Activated T-cell treated with anti-CD3 and anti-CD28 coated beads, Interleukin-2, amount 50 U/mL, for 72 hours (primary cell): ENCODE data around the gene ICA1. TPM values are rescaled to one million over a fixed set of nuclear protein-coding genes. Genes with fewer than 3 reads are reported as not detected.
"Not testable (repeated sequence)": the region's sequence is repeated elsewhere in the genome, so short reads cannot be mapped to it uniquely, and the experiment has no call there.

Source experiments
- ATAC-seq, 2 donors: fragments of 150-1000 bp; cut with Tn5 transposase; replicated peaks in 1 of 2; 2 replicates each; pipeline ENCODE4 v1.10.0; 2021; ENCODE audit warnings: moderate library complexity in 2 of 2, mild to moderate bottlenecking in 1 of 2
- DNase-seq, 2 donors: peaks; one replicate each; pipeline ENCODE4 v3.0.0; 2021 to 2022; ENCODE audit warnings: mixed read lengths in 1 of 2
- H3K27ac Mint-ChIP-seq: one replicate; pipeline ENCODE4 v1.8.0; 2022; ENCODE audit warnings: mild to moderate bottlenecking, moderate library complexity, mixed read lengths
- H3K27me3 Mint-ChIP-seq: one replicate; pipeline ENCODE4 v1.8.0; 2022; ENCODE audit warnings: low read depth, mixed read lengths
- H3K36me3 Mint-ChIP-seq, 2 donors: one replicate each; pipeline ENCODE4 v1.8.0; 2022; ENCODE audit warnings: mixed read lengths in 2 of 2, mild to moderate bottlenecking in 1 of 2; ENCODE audit not compliant: insufficient read depth in 2 of 2
- H3K4me1 Mint-ChIP-seq: one replicate; pipeline ENCODE4 v1.8.0; 2022; ENCODE audit warnings: low read depth, mixed read lengths
- H3K4me3 Mint-ChIP-seq, 2 donors: one replicate each; pipeline ENCODE4 v1.8.0; 2022; ENCODE audit warnings: mild to moderate bottlenecking in 2 of 2, mixed read lengths in 2 of 2, moderate library complexity in 2 of 2
- H3K9me3 Mint-ChIP-seq, 2 donors: one replicate each; pipeline ENCODE4 v1.8.0; 2022; ENCODE audit warnings: mixed read lengths in 2 of 2
- total RNA-seq, 2 donors: library from RNA; stranded (reverse); gene quantifications; one replicate each; pipeline ENCODE4 v1.2.3, GENCODE V29; 2022

ICA1 gene
- total RNA-seq, 2 donors from 2014 or later, result 2.7 to 4.6 TPM

- peaks cover 0 to 3% of the 10 kb centered on the region in 2 donors for H3K36me3 Mint-ChIP-seq
- H3K27ac Mint-ChIP-seq, result no peak overlapping the region
- peaks cover 11% of the 10 kb centered on the region for H3K4me1 Mint-ChIP-seq
- ATAC-seq (no peak), DNase-seq (no peak)
- H3K27me3 Mint-ChIP-seq, result no peaks in the 10 kb centered on the region
- no peak overlapping the region for H3K4me3 Mint-ChIP-seq
- no peaks in the 10 kb centered on the region for H3K9me3 Mint-ChIP-seq
Observed at GRCh38 chr7:8089036-8089780, 172.8 kb downstream of the ICA1 start.

- Mint-ChIP-seq H3K36me3 (peaks cover 0 to under 1% of the 10 kb centered on the region in 2 donors), H3K27ac (no peak overlapping the region), H3K9me3 (no peaks in the 10 kb centered on the region), H3K4me3 (no peak overlapping the region), H3K4me1 (peaks cover 11% of the 10 kb centered on the region), H3K27me3 (no peaks in the 10 kb centered on the region)
- no peak for ATAC-seq
- no peak for DNase-seq
Observed at GRCh38 chr7:8086239-8086638, 175.7 kb downstream of the ICA1 start.

- ATAC-seq, result no peak
- Mint-ChIP-seq H3K9me3 (no peaks in the 10 kb centered on the region), H3K4me3 (no peak overlapping the region), H3K4me1 (peaks cover 11% of the 10 kb centered on the region), H3K27ac (no peak overlapping the region), H3K27me3 (no peaks in the 10 kb centered on the region), H3K36me3 (no peaks in the 10 kb centered on the region)
- DNase-seq, result no peak
Observed at GRCh38 chr7:8085420-8085819, 176.5 kb downstream of the ICA1 start.

- DNase-seq (no peak), ATAC-seq (no peak)
- Mint-ChIP-seq H3K27ac (no peak overlapping the region), H3K36me3 (no peaks in the 10 kb centered on the region), H3K27me3 (no peaks in the 10 kb centered on the region), H3K4me3 (no peak overlapping the region), H3K9me3 (no peaks in the 10 kb centered on the region), H3K4me1 (peaks cover 6% of the 10 kb centered on the region)
Observed at GRCh38 chr7:8084836-8085235, 177.1 kb downstream of the ICA1 start.

GRCh38 chr7:8082762-8083161, 179.2 kb downstream of the ICA1 start:
- DNase-seq (no peak), ATAC-seq (peak in 1 of 2 donors; percentile 65)
- Mint-ChIP-seq H3K4me3 (no peak overlapping the region), H3K27ac (no peak overlapping the region), H3K36me3 (no peaks in the 10 kb centered on the region), H3K27me3 (no peaks in the 10 kb centered on the region), H3K4me1 (no peaks in the 10 kb centered on the region), H3K9me3 (no peaks in the 10 kb centered on the region)

GRCh38 chr7:8078418-8078817, 183.5 kb downstream of the ICA1 start:
- Mint-ChIP-seq H3K27me3 (no peaks in the 10 kb centered on the region), H3K4me1 (no peaks in the 10 kb centered on the region), H3K36me3 (no peaks in the 10 kb centered on the region), H3K27ac (no peak overlapping the region), H3K9me3 (no peaks in the 10 kb centered on the region), H3K4me3 (no peak overlapping the region)
- ATAC-seq (no peak), DNase-seq (no peak)

- H3K27me3 Mint-ChIP-seq, result no peaks in the 10 kb centered on the region
- ATAC-seq, result no peak
- H3K4me3 Mint-ChIP-seq, result no peak overlapping the region
- no peak overlapping the region for H3K27ac Mint-ChIP-seq
- no peaks in the 10 kb centered on the region for H3K9me3 Mint-ChIP-seq
- no peak for DNase-seq
- peaks cover 11% of the 10 kb centered on the region for H3K4me1 Mint-ChIP-seq
- H3K36me3 Mint-ChIP-seq, result peaks cover 0 to 5% of the 10 kb centered on the region in 2 donors
Observed at GRCh38 chr7:8070451-8071180, 191.4 kb downstream of the ICA1 start.

GRCh38 chr7:8068892-8069686, 192.9 kb downstream of the ICA1 start:
- DNase-seq (no peak), ATAC-seq (no peak)
- no peak overlapping the region for H3K4me3 Mint-ChIP-seq
- peaks cover 3 to 7% of the 10 kb centered on the region in 2 donors for H3K36me3 Mint-ChIP-seq
- H3K27me3 Mint-ChIP-seq, result no peaks in the 10 kb centered on the region
- peaks cover 11% of the 10 kb centered on the region for H3K4me1 Mint-ChIP-seq
- no peaks in the 10 kb centered on the region for H3K9me3 Mint-ChIP-seq
- no peak overlapping the region for H3K27ac Mint-ChIP-seq

- Mint-ChIP-seq H3K36me3 (peaks cover 7 to 17% of the 10 kb centered on the region in 2 donors), H3K9me3 (peaks cover 0 to 2% of the 10 kb centered on the region in 2 donors), H3K4me1 (peaks cover 11% of the 10 kb centered on the region), H3K27ac (peak overlapping the region; percentile 52), H3K27me3 (no peaks in the 10 kb centered on the region), H3K4me3 (no peak overlapping the region)
- DNase-seq (no peak), ATAC-seq (no peak)
Observed at GRCh38 chr7:8065356-8065813, 196.6 kb downstream of the ICA1 start.

- Mint-ChIP-seq H3K4me1 (peaks cover 11% of the 10 kb centered on the region), H3K27ac (no peak overlapping the region), H3K27me3 (no peaks in the 10 kb centered on the region)
Observed at GRCh38 chr7:8064828-8065227, 197.1 kb downstream of the ICA1 start.

GRCh38 chr7:8063706-8064297, 198.2 kb downstream of the ICA1 start:
- Mint-ChIP-seq H3K27me3 (no peaks in the 10 kb centered on the region), H3K4me1 (peaks cover 11% of the 10 kb centered on the region), H3K4me3 (no peak overlapping the region), H3K36me3 (peaks cover 7 to 17% of the 10 kb centered on the region in 2 donors), H3K27ac (no peak overlapping the region), H3K9me3 (peaks cover 0 to 2% of the 10 kb centered on the region in 2 donors)
- DNase-seq, result no peak
- no peak for ATAC-seq

More at GRCh38 chr7:8064828-8065227, 197.1 kb downstream of the ICA1 start:
- Mint-ChIP-seq H3K36me3 (peaks cover 7 to 17% of the 10 kb centered on the region in 2 donors), H3K4me3 (no peak overlapping the region), H3K9me3 (peaks cover 0 to 2% of the 10 kb centered on the region in 2 donors)
- DNase-seq (no peak), ATAC-seq (no peak)

- H3K27ac Mint-ChIP-seq, ATAC-seq, DNase-seq, H3K27me3 Mint-ChIP-seq, H3K9me3 Mint-ChIP-seq, H3K4me1 Mint-ChIP-seq, H3K4me3 Mint-ChIP-seq: not testable (repeated sequence)
- peaks cover 7 to 17% of the 10 kb centered on the region in 2 donors for H3K36me3 Mint-ChIP-seq
Observed at GRCh38 chr7:8063300-8063699, 198.7 kb downstream of the ICA1 start.
